ENCODE measurements around the gene SLAMF6. TPM values are rescaled to one million over a fixed set of nuclear protein-coding genes. Genes with fewer than 3 reads are reported as not detected.

Gene SLAMF6
- total and polyA plus RNA-seq, 4 donors, result 0.73 to 2.4 (median 2.1) TPM

DNA sequence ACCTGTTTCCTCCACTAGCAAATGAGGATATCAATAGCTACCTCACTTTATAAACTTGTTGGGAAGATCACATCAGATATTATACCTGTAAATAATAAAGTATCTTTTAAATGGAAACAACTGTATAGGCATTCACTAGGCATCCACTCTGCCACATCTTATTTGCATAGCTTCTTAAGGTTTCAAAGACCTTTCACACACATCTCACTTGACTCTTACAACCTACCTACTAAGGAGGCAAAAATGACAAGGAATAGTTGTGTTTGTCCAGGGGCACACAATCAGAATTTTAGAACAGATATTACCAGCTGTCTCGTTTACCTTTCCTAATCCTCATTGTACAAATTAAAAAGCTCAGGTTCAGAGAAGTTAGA lies 71.2 kb downstream of the SLAMF6 start:
- Histone ChIP-seq H3K27me3 (ENCODE audit: control insufficient read depth in 3 of 3, insufficient read depth in 3 of 3, low read length in 2 of 3) (no peaks in the 10 kb centered on the region), H3K9ac (ENCODE audit: insufficient read depth in 1 of 2, low read length in 2 of 2) (no peak overlapping the region), H3K4me1 (ENCODE audit: control insufficient read depth in 5 of 5, insufficient read depth in 5 of 5, low read length in 5 of 5) (no peaks in the 10 kb centered on the region), H3K4me3 (no peak overlapping the region), H3K9me3 (ENCODE audit: control insufficient read depth in 4 of 4, insufficient read depth in 3 of 4, low read length in 3 of 4) (no peaks in the 10 kb centered on the region), H3K27ac (ENCODE audit: low read depth in 1 of 2, low read length in 1 of 2) (no peak overlapping the region), H3K36me3 (ENCODE audit: control insufficient read depth in 4 of 4, insufficient read depth in 4 of 4, low read length in 4 of 4) (no peaks in the 10 kb centered on the region)
- ATAC-seq (ENCODE audit: insufficient read depth, low FRiP score), result no peak
- no peak for DNase-seq
- WGBS, 2 donors, result 81 to 89% methylated on average over 1 of the region's 1 CpG
- TF ChIP-seq, protein P1, sequence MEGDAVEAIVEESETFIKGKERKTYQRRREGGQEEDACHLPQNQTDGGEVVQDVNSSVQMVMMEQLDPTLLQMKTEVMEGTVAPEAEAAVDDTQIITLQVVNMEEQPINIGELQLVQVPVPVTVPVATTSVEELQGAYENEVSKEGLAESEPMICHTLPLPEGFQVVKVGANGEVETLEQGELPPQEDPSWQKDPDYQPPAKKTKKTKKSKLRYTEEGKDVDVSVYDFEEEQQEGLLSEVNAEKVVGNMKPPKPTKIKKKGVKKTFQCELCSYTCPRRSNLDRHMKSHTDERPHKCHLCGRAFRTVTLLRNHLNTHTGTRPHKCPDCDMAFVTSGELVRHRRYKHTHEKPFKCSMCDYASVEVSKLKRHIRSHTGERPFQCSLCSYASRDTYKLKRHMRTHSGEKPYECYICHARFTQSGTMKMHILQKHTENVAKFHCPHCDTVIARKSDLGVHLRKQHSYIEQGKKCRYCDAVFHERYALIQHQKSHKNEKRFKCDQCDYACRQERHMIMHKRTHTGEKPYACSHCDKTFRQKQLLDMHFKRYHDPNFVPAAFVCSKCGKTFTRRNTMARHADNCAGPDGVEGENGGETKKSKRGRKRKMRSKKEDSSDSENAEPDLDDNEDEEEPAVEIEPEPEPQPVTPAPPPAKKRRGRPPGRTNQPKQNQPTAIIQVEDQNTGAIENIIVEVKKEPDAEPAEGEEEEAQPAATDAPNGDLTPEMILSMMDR (IDR thresholded peaks at IDR 0.05; ENCODE audit: control extremely low read depth, extremely low read depth), result no peak

DNA sequence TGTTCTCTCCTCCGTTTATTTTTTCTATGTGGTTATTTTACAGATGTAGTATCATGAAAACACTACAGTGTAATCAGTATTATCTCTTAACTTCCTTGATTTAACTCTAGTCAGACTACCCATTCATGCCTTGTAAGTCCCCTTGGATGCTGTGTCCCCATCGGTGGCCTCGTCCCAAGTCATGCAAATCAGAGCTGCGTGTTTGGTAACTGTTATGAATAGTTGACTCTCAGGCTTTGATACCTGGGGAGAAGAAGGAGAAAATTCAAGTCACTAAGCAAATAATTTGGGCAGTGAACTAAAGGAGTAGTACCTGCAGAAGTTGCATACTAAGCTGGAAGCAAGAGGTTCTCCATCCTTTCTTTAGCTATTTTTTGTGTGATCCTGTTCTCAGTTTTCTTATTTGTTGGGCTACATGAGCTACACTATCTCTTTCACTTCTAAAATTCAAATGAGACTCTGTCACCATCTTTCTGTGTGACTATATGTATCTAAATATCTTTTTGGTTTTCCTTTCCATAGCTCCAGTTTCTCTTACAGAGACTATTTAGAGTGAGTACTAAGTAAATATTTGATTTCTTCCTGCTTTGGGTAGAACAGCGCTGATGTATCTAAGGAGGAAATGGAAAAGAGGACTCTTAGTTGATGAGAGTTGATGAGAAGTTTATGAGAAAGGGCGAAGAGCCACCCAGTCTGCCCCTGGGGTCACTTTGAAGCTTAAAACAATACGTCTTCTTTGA lies 71.8 kb downstream of the SLAMF6 start:
- no peaks in the 10 kb centered on the region for H3K27me3 ChIP-seq (ENCODE audit: control insufficient read depth in 3 of 3, insufficient read depth in 3 of 3, low read length in 2 of 3)
- WGBS, 2 donors, result 60 to 80% methylated on average over 7 of the region's 7 CpGs
- ATAC-seq (ENCODE audit: insufficient read depth, low FRiP score), result no peak

DNA sequence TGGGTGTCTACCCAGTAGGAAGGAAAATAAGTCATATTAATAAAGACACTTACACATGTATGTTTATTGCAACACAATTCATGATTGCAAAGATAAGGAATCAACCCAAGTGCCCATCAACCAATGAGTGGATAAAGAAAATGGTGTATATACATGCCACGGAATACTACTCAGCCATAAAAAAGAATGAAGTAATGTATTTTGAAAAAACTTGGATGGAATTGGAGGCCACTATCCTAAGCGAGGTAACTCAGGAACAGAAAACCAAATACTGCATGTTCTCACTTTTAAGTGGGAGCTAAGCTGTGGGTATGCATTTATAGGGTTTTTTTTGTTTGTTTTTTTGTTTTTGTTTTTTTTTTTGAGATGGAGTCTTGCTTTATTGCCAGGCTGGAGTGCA lies 73.6 kb downstream of the SLAMF6 start:
- TF ChIP-seq, protein P1 (IDR thresholded peaks at IDR 0.05; ENCODE audit: control extremely low read depth, extremely low read depth), result no peak
- Histone ChIP-seq H3K4me1 (ENCODE audit: control insufficient read depth in 5 of 5, insufficient read depth in 5 of 5, low read length in 5 of 5) (no peaks in the 10 kb centered on the region), H3K9ac (ENCODE audit: insufficient read depth in 1 of 2, low read length in 2 of 2) (no peak overlapping the region), H3K9me3 (ENCODE audit: control insufficient read depth in 4 of 4, insufficient read depth in 3 of 4, low read length in 3 of 4) (no peaks in the 10 kb centered on the region), H3K27me3 (ENCODE audit: control insufficient read depth in 3 of 3, insufficient read depth in 3 of 3, low read length in 2 of 3) (no peaks in the 10 kb centered on the region), H3K27ac (ENCODE audit: low read depth in 1 of 2, low read length in 1 of 2) (no peak overlapping the region), H3K4me3 (no peak overlapping the region), H3K36me3 (ENCODE audit: control insufficient read depth in 4 of 4, insufficient read depth in 4 of 4, low read length in 4 of 4) (no peaks in the 10 kb centered on the region)
- WGBS, 2 donors, result 93 to 97% methylated on average over 2 of the region's 2 CpGs
- no peak for DNase-seq
- ATAC-seq (ENCODE audit: insufficient read depth, low FRiP score), result no peak

More for the DNA sequence above, 71.8 kb downstream of the SLAMF6 start:
- no peaks in the 10 kb centered on the region for H3K4me1 ChIP-seq (ENCODE audit: control insufficient read depth in 5 of 5, insufficient read depth in 5 of 5, low read length in 5 of 5)
- no peak overlapping the region for H3K4me3 ChIP-seq
- H3K36me3 ChIP-seq (ENCODE audit: control insufficient read depth in 4 of 4, insufficient read depth in 4 of 4, low read length in 4 of 4), result no peaks in the 10 kb centered on the region
- no peak overlapping the region for H3K9ac ChIP-seq (ENCODE audit: insufficient read depth in 1 of 2, low read length in 2 of 2)
- DNase-seq, result no peak
- no peaks in the 10 kb centered on the region for H3K9me3 ChIP-seq (ENCODE audit: control insufficient read depth in 4 of 4, insufficient read depth in 3 of 4, low read length in 3 of 4)
- TF ChIP-seq, protein P1 (IDR thresholded peaks at IDR 0.05; ENCODE audit: control extremely low read depth, extremely low read depth), result no peak
- no peak overlapping the region for H3K27ac ChIP-seq (ENCODE audit: low read depth in 1 of 2, low read length in 1 of 2)
